NCI-H2196 treated with DMSO at 0.1 percent for 48 hours (cell line): ENCODE results near the gene BAIAP2.
"Not testable (repeated sequence)": the region's sequence is repeated elsewhere in the genome, so short reads cannot be mapped to it uniquely, and the experiment has no call there.

Experiments used
- DNase-seq: peaks from one replicate; lab custom pipeline; 2025; ENCODE audit not compliant: unreplicated experiment; lab: John Stamatoyannopoulos, UW

BAIAP2 gene

GRCh38 chr17:81021531-81022343, 13.2 kb upstream of the BAIAP2 start:
- DNase-seq: peak; percentile 54

DNA sequence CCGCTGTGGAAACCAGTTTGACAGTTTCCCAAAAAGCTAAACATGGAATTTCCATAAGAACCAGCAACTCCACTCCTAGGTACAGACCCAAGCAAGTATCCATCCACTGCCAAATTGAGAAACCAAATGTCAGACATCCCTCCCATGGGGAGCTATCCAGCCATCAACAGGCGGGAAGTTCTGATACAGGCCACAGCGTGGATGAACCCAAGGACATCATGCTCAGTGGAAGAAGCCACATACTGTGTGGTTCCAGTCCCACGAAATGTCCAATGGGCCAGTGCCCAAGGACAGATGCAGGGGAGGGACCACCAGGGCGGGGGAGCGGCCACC, 12.6 kb upstream of the BAIAP2 start:
- no peak for DNase-seq

GRCh38 chr17:81025065-81025740, 9.7 kb upstream of the BAIAP2 start:
- no peak for DNase-seq

DNA sequence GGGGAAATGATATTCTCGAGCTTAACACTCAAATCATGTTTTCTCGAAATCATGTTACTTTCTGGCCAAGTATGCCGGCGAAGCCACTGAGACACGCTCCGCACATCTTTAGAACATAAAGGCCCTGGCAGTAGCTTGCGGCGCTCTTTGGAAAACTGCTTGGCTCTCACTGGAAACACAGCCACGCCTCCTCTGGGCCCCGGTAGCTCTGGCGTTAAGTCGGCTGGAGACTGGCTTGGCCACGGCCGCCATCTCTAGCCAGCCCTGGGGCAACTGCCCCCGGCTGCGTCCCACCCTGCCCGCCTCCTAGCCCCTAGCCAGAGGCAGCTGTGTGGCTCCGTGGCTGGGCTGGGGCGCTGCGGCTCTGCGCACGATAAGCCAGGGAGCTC, 9.2 kb upstream of the BAIAP2 start:
- no peak for DNase-seq

DNA sequence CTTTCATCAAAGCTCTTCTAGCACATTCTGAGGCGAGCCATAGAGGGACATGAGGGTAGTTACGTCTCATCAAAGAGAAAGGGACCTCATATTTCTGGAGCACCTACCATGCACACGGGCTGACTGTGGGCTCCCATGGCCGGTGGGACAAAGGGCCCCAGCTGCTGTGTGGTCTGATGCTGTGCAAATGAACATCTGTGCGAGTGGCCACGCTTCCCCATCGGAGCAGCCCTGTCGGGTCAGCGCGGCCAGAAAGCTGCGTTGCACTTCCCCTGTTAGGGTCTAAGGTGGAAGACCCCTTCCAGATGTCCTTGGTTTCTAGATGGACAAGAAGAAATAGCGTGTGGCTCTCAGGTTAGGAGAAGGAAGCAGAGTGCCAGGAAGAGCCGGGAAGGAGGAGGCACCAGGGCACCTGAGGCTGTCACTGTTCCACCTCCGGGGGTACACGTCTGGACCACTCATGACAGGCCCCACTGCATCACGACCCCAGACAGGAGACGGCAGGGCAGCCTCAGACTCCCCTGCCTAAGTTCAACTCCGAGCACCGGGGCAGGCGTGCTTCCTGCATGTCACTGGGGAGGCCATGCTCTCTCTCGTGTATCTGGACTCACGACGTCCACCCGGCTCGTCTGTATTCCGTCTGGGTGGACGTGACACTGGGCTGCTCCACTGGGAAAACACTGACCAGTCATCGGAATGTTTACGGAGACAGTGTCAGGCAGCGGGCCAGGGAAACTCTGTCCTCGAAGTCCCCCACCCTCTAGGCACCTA, 8.5 kb upstream of the BAIAP2 start:
- no peak for DNase-seq

DNA sequence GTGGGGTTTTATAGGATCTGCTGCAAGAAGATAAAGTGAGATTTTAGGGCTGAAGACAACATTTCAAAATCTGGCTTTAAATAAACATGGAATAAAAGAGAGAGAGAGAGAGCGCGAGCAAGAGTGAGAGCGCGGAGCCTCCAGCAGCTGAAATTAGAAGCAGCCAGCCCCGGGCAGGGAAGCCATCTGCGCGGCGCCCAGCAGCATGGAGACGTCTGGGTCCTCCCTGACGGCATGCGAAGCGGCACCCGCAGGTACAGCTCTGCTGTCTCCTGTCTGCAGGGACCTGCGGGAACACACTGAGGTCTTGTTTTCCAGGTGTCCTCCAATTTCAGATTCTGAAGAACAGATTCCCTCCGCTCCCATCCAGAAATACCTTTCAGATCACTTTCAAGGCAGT, 7.9 kb upstream of the BAIAP2 start:
- DNase-seq: no peak

- no peak for DNase-seq
These were observed 7.1 kb upstream of the BAIAP2 start for GRCh38 chr17:81027591-81028505.

DNA sequence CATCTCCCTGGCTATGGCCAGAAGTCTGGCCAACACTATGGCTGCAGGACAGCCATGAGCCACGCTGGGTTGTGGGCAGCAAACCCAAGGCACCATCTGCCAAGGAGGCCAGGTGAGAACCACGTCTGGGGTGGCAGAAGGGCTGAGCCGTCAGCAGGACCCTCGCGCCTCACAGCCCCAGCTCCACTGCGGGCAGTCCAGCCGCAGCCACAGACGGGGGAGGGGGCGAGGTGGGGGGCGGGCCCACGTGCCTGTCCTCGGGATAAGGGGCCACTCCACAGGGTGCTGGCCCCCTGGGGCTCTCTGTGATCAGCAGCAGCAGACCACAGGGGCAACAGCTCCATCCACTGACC, 6.5 kb upstream of the BAIAP2 start:
- DNase-seq: no peak

GRCh38 chr17:81029859-81030258, 5.1 kb upstream of the BAIAP2 start:
- no peak for DNase-seq

- not testable (repeated sequence) for DNase-seq
These were observed 4.6 kb upstream of the BAIAP2 start for GRCh38 chr17:81030312-81030711.

- no peak for DNase-seq
These were observed 4.0 kb upstream of the BAIAP2 start for GRCh38 chr17:81030741-81031565.

DNA sequence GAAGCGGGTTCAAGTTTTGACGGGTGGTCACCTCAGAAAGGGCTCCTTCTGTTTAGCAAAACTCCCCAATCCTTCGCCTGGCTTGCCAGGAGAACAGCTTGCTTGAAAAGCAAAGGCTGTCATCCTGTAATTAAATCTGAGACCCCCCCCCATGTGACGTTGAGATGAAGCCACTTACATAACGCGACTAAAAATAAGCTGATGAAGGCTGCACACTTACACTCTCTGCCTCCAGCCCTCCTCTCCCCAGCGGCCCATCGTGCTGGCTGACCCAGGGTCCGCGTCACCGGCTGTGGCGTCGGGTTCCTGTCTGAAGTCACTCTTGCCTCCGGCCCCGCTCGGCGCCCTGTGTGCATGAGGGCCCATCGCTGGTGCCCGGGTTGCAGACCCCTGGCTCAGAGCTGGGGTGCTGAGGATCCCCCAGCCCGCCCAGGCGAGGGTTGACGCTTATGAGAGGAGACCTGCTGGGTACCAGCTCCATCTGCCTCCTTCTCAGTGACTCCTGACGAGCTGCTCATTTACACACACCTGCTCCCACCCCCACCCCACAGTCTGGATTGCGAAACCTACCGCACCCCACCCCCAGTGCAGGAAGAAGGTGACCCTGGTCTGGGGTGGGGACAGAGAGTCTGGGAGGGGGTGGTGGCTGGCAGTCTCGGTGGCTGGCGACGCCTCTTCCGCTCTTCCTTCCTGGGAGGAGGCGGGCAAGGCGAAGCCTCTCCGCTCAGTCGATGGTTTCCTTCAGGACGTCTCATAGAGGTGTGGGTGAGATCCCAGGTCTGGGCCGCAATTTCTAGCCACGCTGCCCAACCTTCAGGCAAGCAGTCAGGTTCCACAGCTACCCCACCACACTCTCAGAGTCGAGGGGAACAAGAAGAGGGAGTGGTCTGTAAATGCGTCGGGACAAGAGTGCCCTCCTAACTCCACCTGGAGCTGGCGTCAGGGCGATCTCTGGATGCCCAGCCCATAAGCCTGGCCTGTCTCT, 3.1 kb upstream of the BAIAP2 start:
- no peak for DNase-seq

DNA sequence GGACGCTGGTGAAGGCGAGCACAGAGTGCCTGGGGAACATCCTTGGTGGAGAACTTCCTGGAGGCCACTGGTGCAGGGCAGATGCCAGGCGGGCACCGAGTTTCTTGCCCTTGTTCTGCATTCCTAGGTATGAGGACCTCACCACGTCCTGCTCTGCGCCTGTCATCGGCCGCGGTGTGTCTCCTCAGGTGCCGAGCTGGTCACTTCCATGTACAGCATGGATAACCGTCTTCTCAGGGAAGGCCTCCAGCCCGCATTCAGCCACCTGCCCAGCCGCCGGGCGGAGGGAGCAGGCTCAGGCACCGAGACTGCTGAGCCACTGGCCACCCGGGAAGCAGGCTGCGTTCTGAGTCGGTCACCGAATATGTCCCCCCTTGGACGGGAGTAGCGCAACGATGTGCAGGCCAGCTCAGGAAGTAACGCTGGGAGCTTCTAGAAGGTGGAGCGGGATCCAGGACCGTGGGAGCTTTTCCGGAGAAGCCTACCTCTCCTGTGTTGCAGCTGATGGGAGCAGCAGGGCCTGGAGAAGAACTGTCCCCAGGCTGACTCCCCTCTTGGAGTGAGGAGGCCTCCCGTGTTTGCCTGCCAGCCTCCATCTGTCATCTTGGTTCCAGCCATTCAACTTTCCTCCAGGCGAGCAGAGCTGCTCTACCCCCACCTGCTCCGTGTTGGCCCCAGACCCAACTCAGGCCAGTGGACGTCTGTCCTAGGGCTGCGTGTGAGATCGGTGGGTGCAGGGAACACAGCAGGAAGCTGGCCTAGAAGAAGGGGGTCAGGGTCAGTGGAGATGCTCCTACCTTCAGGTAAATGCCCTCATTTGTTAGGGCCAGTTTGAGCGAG, 2.1 kb upstream of the BAIAP2 start:
- no peak for DNase-seq

DNA sequence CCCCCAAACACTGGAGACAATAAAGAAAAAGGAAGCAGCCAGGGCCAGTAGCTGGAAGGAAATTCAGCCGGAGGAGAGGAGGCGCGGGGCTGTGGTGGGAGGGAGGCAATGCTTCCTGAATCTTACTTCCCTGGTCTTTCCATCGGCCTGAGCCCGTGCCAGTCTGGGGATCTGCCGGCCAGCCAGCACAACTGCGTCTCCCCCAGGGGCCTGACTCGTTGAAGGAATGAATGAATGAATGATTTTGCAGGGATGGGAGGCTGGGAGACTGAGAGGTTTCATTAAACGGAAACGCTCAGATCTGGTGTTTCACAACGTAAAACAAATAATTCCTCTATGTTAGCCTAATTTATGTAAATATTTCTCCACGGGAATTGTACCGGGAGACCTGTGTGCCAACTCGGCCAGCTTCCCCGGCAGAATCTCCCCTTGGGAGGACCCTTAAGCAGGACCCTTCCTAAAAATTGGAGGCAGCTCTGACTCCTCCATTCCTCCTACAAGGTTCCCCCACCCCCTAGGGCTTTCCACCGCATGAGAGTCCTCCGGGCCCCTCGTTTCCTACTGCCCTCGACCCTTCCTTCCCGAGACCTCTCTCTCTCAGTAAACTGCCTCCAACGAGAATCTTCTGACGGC, 1.3 kb upstream of the BAIAP2 start:
- no peak for DNase-seq

DNA sequence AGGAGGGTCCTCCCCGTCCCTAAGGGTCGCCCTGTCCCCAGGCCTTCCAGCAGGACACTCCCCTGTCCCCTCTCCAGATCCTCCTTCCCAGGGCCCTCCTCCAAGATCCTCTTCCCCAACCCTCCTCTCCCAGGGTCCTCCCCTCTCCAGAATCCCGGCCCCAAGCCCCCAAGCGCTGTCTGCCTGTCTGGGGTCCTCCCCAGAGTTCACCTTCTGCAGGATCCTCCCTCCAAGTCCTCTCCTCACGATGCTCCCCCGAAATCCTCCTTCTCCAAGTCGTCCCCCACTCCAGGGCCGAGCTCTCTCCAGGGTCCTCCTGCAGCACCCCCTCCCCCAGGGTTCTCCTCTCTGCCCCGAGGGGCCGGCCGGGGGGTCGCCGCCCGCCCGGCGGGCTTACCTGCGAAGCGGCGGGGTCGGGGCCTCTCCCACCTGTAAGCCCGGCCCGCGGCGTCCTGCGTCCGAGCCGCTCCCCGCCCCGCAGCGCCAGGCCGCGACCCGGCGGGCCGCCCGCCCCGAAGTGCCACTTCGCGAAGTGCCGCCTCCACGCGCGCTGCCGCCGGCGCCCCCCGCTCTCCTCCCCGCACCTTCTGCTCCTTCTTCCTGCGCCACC, 678 bp upstream of the BAIAP2 start:
- no peak for DNase-seq

DNA sequence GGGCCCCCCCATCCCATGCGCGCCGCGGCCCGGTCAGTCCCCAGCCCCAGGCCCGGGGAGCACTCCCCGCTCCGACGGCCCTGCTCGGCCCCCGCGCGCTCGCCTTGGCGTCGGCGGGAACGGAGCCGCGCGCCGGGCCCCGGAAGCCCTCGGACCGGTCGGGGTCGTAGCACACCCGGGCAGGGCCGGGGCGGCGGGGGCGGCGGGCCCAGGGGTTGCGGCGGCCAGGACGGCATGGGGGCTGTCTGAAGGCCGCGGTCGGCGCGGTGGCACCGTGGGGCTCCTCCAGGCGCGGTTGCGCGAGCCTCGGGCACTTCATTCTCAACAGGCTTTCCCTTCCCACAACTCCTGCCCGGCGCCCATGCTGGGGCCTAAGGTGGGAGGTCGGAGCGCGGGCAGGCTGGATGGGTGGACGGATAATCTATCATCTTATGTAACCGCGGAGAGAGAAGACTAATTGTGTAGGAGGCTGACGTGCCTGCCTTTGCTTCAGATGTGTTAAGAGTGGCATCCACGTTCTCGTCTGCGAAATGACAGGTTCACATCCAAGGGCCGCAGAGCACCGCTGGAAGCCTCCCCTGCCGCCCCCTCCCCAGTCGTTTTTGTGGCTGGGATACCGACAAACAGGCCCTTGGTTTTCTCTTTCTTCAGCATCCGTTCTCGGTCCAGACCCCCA, 708 bp downstream of the BAIAP2 start:
- DNase-seq: no peak
